ENCODE data around the gene OR10J4. TPM values are rescaled to one million over a fixed set of nuclear protein-coding genes. Genes with fewer than 3 reads are reported as not detected.

Gene OR10J4
- total RNA-seq, 1 donor from 2014 or later: not detected

- H3K27ac Mint-ChIP-seq: no peak overlapping the region
- no peaks in the 10 kb centered on the region for H3K27me3 Mint-ChIP-seq
- no peak overlapping the region for H3K4me3 Mint-ChIP-seq
- no peaks in the 10 kb centered on the region for H3K36me3 Mint-ChIP-seq
- H3K4me1 Mint-ChIP-seq (ENCODE audit: unreplicated experiment): no peaks in the 10 kb centered on the region
- TF ChIP-seq CTCF (conservative IDR thresholded peaks at IDR 0.05): no peak
- no peaks in the 10 kb centered on the region for H3K9me3 Mint-ChIP-seq
- no peak for DNase-seq (ENCODE audit: extremely low spot score, unreplicated experiment)
These were observed 2.7 kb upstream of the OR10J4 start for GRCh38 chr1:159429074-159429861.

GRCh38 chr1:159430985-159431384 is 1.0 kb upstream of the OR10J4 start:
- no peaks in the 10 kb centered on the region for H3K4me1 Mint-ChIP-seq (ENCODE audit: unreplicated experiment)
- TF ChIP-seq CTCF (conservative IDR thresholded peaks at IDR 0.05): no peak
- H3K9me3 Mint-ChIP-seq: peaks cover under 1% of the 10 kb centered on the region
- DNase-seq (ENCODE audit: extremely low spot score, unreplicated experiment): no peak
- H3K36me3 Mint-ChIP-seq: no peaks in the 10 kb centered on the region
- no peaks in the 10 kb centered on the region for H3K27me3 Mint-ChIP-seq
- H3K4me3 Mint-ChIP-seq: no peak overlapping the region
- H3K27ac Mint-ChIP-seq: no peak overlapping the region

- Mint-ChIP-seq H3K9me3 (peaks cover 4% of the 10 kb centered on the region), H3K27me3 (no peaks in the 10 kb centered on the region), H3K4me3 (no peak overlapping the region), H3K27ac (no peak overlapping the region), H3K4me1 (ENCODE audit: unreplicated experiment) (no peaks in the 10 kb centered on the region), H3K36me3 (no peaks in the 10 kb centered on the region)
- no peak for DNase-seq (ENCODE audit: extremely low spot score, unreplicated experiment)
- TF ChIP-seq CTCF (conservative IDR thresholded peaks at IDR 0.05): no peak
These were observed 4.5 kb downstream of the OR10J4 start for GRCh38 chr1:159436469-159436868.

GRCh38 chr1:159439422-159439821 is 7.4 kb downstream of the OR10J4 start, which contains the start of gene OR10J1:
Gene OR10J1, plus strand, starts transcription at chr1:159439722. Its CDS starts 70 bp downstream, at chr1:159439792.
- peaks cover 4% of the 10 kb centered on the region for H3K9me3 Mint-ChIP-seq

GRCh38 chr1:159441360-159441759 is 9.4 kb downstream of the OR10J4 start:
- H3K4me1 Mint-ChIP-seq (ENCODE audit: unreplicated experiment): no peaks in the 10 kb centered on the region
- H3K4me3 Mint-ChIP-seq: no peak overlapping the region
- no peak overlapping the region for H3K27ac Mint-ChIP-seq
- DNase-seq (ENCODE audit: extremely low spot score, unreplicated experiment): no peak
- H3K27me3 Mint-ChIP-seq: no peaks in the 10 kb centered on the region
- H3K36me3 Mint-ChIP-seq: no peaks in the 10 kb centered on the region
- H3K9me3 Mint-ChIP-seq: peaks cover under 1% of the 10 kb centered on the region
- no peak for TF ChIP-seq CTCF (conservative IDR thresholded peaks at IDR 0.05)

More at GRCh38 chr1:159439422-159439821, 7.4 kb downstream of the OR10J4 start, which contains the start of gene OR10J1:
- H3K27me3 Mint-ChIP-seq: no peaks in the 10 kb centered on the region
- H3K36me3 Mint-ChIP-seq: no peaks in the 10 kb centered on the region
- TF ChIP-seq CTCF (conservative IDR thresholded peaks at IDR 0.05): no peak
- no peak for DNase-seq (ENCODE audit: extremely low spot score, unreplicated experiment)
- H3K4me1 Mint-ChIP-seq (ENCODE audit: unreplicated experiment): no peaks in the 10 kb centered on the region
- H3K4me3 Mint-ChIP-seq: no peak within 1 kb of the TSS
- no peak within 1 kb of the TSS for H3K27ac Mint-ChIP-seq
